ENCODE results near the gene ANTXR2. TPM values are rescaled to one million over a fixed set of nuclear protein-coding genes. Genes with fewer than 3 reads are reported as not detected.
A peak's percentile ranks its signal among the peaks of the same experiment; 100 is the strongest.

Gene ANTXR2
- total and polyA plus RNA-seq, 7 donors, result 3.3 to 21.9 (median 10.3) TPM

- TF ChIP-seq, protein P1, sequence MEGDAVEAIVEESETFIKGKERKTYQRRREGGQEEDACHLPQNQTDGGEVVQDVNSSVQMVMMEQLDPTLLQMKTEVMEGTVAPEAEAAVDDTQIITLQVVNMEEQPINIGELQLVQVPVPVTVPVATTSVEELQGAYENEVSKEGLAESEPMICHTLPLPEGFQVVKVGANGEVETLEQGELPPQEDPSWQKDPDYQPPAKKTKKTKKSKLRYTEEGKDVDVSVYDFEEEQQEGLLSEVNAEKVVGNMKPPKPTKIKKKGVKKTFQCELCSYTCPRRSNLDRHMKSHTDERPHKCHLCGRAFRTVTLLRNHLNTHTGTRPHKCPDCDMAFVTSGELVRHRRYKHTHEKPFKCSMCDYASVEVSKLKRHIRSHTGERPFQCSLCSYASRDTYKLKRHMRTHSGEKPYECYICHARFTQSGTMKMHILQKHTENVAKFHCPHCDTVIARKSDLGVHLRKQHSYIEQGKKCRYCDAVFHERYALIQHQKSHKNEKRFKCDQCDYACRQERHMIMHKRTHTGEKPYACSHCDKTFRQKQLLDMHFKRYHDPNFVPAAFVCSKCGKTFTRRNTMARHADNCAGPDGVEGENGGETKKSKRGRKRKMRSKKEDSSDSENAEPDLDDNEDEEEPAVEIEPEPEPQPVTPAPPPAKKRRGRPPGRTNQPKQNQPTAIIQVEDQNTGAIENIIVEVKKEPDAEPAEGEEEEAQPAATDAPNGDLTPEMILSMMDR (IDR thresholded peaks at IDR 0.05), result no peak
- intact Hi-C loops (cut with DNase I), result no loop called here
- Histone ChIP-seq H3K4me3 (peak overlapping the region; percentile 26), H3K36me3 (ENCODE audit: insufficient read depth in 1 of 2, low read depth in 1 of 2) (peaks cover 0 to 8% of the 10 kb centered on the region in 2 donors), H3K27ac (peak overlapping the region; percentile 60), H3K27me3 (ENCODE audit: insufficient read depth in 3 of 3, low read length in 2 of 3) (no peaks in the 10 kb centered on the region), H3K9me3 (no peaks in the 10 kb centered on the region), H3K4me1 (peaks cover 7% of the 10 kb centered on the region)
- 77 to 92% (median 86%) methylated on average over 7 of the region's 7 CpGs for WGBS, 3 donors
- ATAC-seq (no peak), DNase-seq (no peak)
These were observed 36.7 kb downstream of the ANTXR2 start for GRCh38 chr4:80036306-80036705.

GRCh38 chr4:80035336-80035735 is 37.7 kb downstream of the ANTXR2 start:
- DNase-seq (no peak), ATAC-seq (no peak)
- Histone ChIP-seq H3K4me1 (peaks cover 7% of the 10 kb centered on the region), H3K27ac (no peak overlapping the region), H3K27me3 (ENCODE audit: insufficient read depth in 3 of 3, low read length in 2 of 3) (no peaks in the 10 kb centered on the region), H3K36me3 (ENCODE audit: insufficient read depth in 1 of 2, low read depth in 1 of 2) (peaks cover 0 to 17% of the 10 kb centered on the region in 2 donors), H3K9me3 (no peaks in the 10 kb centered on the region), H3K4me3 (no peak overlapping the region)
- 63 to 67% (median 66%) methylated on average over 2 of the region's 2 CpGs for WGBS, 3 donors
- TF ChIP-seq, protein P1 (IDR thresholded peaks at IDR 0.05), result no peak
- intact Hi-C loops (cut with DNase I), result no loop called here

GRCh38 chr4:80033581-80033980 is 39.4 kb downstream of the ANTXR2 start:
- no peak for DNase-seq
- Histone ChIP-seq H3K27ac (no peak overlapping the region), H3K27me3 (ENCODE audit: insufficient read depth in 3 of 3, low read length in 2 of 3) (no peaks in the 10 kb centered on the region), H3K36me3 (ENCODE audit: insufficient read depth in 1 of 2, low read depth in 1 of 2) (peaks cover 0 to 31% of the 10 kb centered on the region in 2 donors), H3K4me3 (no peak overlapping the region), H3K4me1 (peaks cover 7% of the 10 kb centered on the region), H3K9me3 (no peaks in the 10 kb centered on the region)
- intact Hi-C loops (cut with DNase I), result no loop called here
- no peak for ATAC-seq
- TF ChIP-seq, protein P1 (IDR thresholded peaks at IDR 0.05), result no peak

- Histone ChIP-seq H3K9me3 (no peaks in the 10 kb centered on the region), H3K4me3 (no peak overlapping the region), H3K27me3 (ENCODE audit: insufficient read depth in 3 of 3, low read length in 2 of 3) (no peaks in the 10 kb centered on the region), H3K4me1 (no peaks in the 10 kb centered on the region), H3K36me3 (ENCODE audit: insufficient read depth in 1 of 2, low read depth in 1 of 2) (peaks cover 0 to 38% of the 10 kb centered on the region in 2 donors), H3K27ac (no peak overlapping the region)
- intact Hi-C loops (cut with DNase I), result no loop called here
- ATAC-seq (no peak), DNase-seq (no peak)
- WGBS, 3 donors, result 78 to 86% (median 80%) methylated on average over 2 of the region's 2 CpGs
- TF ChIP-seq, protein P1 (IDR thresholded peaks at IDR 0.05), result no peak
These were observed 43.7 kb downstream of the ANTXR2 start for GRCh38 chr4:80029364-80029763.

DNA sequence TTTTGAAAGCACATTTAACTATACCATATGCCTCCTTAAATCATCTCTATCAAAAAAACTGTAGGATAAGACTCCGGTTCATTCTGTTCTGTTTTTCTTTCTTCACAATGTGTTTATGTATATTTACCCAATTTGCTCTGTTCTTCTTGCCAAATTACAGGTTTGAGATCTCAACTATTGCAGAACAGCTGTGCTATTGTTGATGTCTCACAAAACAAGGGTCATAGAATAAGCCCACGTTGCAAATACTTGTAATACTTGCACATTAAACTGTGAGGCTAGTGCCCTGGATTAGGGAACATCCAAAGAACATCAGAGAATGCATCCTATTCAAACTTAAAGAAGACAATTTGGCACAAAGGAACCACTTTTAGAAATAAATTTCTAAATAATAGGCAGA is 45.4 kb downstream of the ANTXR2 start:
- DNase-seq (no peak), ATAC-seq (no peak)
- Histone ChIP-seq H3K27me3 (ENCODE audit: insufficient read depth in 3 of 3, low read length in 2 of 3) (no peaks in the 10 kb centered on the region), H3K4me3 (no peak overlapping the region), H3K9me3 (no peaks in the 10 kb centered on the region), H3K4me1 (no peaks in the 10 kb centered on the region), H3K36me3 (ENCODE audit: insufficient read depth in 1 of 2, low read depth in 1 of 2) (peaks cover 0 to 42% of the 10 kb centered on the region in 2 donors), H3K27ac (no peak overlapping the region)
- TF ChIP-seq, protein P1 (IDR thresholded peaks at IDR 0.05), result no peak
- intact Hi-C loops (cut with DNase I), result no loop called here
- WGBS, 3 donors, result 50 to 62% (median 62%) methylated on average over 2 of the region's 2 CpGs
